Endodermal cell (in vitro differentiated cells): Measurements from ENCODE around the gene LMF1. TPM values are rescaled to one million over a fixed set of nuclear protein-coding genes. Genes with fewer than 3 reads are reported as not detected.

ENCODE experiments used
- DNase-seq: peaks from one replicate; pipeline ENCODE4 v3.0.0-alpha.2; 2017
- H3K27ac ChIP-seq: 2 replicates; pipeline ENCODE4 v1.5.1; 2013; ENCODE audit warnings: mild to moderate bottlenecking, low read depth, low read length, moderate library complexity
- H3K27me3 ChIP-seq: 2 replicates; pipeline ENCODE4 v1.6.1; 2013; ENCODE audit warnings: mild to moderate bottlenecking, low read length, moderate library complexity; ENCODE audit not compliant: insufficient read depth, control insufficient read depth, poor library complexity, severe bottlenecking
- H3K36me3 ChIP-seq: 2 replicates; pipeline ENCODE4 v1.7.0; 2013; ENCODE audit warnings: mild to moderate bottlenecking, low read length, moderate library complexity; ENCODE audit not compliant: control insufficient read depth, insufficient read depth
- H3K4me1 ChIP-seq: one replicate; pipeline ENCODE4 v1.7.0; 2013; ENCODE audit warnings: low read length; ENCODE audit not compliant: control insufficient read depth, insufficient read depth
- H3K4me3 ChIP-seq: 2 replicates; pipeline ENCODE4 v1.5.1; 2013; ENCODE audit warnings: mild to moderate bottlenecking, low read length, moderate library complexity
- H3K9ac ChIP-seq: 2 replicates; pipeline ENCODE4 v1.6.1; 2013; ENCODE audit warnings: mild to moderate bottlenecking, low read length, moderate library complexity; ENCODE audit not compliant: poor library complexity, severe bottlenecking; ENCODE audit errors: extremely low read depth
- H3K9me3 ChIP-seq: 2 replicates; pipeline ENCODE4 v1.6.1; 2013; ENCODE audit warnings: mild to moderate bottlenecking, low read length, moderate library complexity; ENCODE audit not compliant: control insufficient read depth
- H3K27ac Mint-ChIP-seq: 2 replicates; pipeline ENCODE4 v1.8.0; 2020; ENCODE audit warnings: mixed read lengths
- H3K27me3 Mint-ChIP-seq: 2 replicates; pipeline ENCODE4 v1.8.0; 2021; ENCODE audit warnings: mild to moderate bottlenecking, mixed read lengths; ENCODE audit not compliant: insufficient read depth
- H3K36me3 Mint-ChIP-seq: 2 replicates; pipeline ENCODE4 v1.8.0; 2020; ENCODE audit warnings: low read depth, mixed read lengths
- H3K4me1 Mint-ChIP-seq: 2 replicates; pipeline ENCODE4 v1.8.0; 2020; ENCODE audit warnings: mixed read lengths
- H3K4me3 Mint-ChIP-seq: 2 replicates; pipeline ENCODE4 v1.8.0; 2020; ENCODE audit warnings: mild to moderate bottlenecking, moderate library complexity, mixed read lengths
- H3K9me3 Mint-ChIP-seq: 2 replicates; pipeline ENCODE4 v1.8.0; 2020; ENCODE audit warnings: mild to moderate bottlenecking, mixed read lengths
- WGBS, 2 experiments: methylation state at CpG; one replicate each; pipeline versions ENCODE4 v1.1.5 to v1.1.7; 2013; ENCODE audit warnings: missing lambda C conversion rate in 2 of 2, mixed read lengths in 1 of 2; ENCODE audit not compliant: insufficient coverage in 1 of 2, insufficient read length in 1 of 2; 5-methylcytosine and 5-hydroxymethylcytosine counted together
- total RNA-seq, 2 donors: library from RNA; stranded (reverse); fragmentation: NEBNext Ultra II Directional in 1 of 2; extraction: Animal tissue kit (Norgen Biotek cat#: 25700) in 1 of 2; gene quantifications; 2 replicates in 1 of 2; 3 replicates in 1 of 2; pipeline ENCODE4 v1.2.1, GENCODE V29; 2021
- TF ChIP-seq, protein P1 (sequence below): fragments of 200-600 bp; sonication (generic); conservative IDR thresholded peaks from 2 replicates; pipeline ENCODE4 v1.5.0; 2021; ENCODE audit warnings: antibody characterized with exemption, mild to moderate bottlenecking

The LMF1 gene
- total RNA-seq, 2 donors from 2014 or later, result 13.7 to 15.1 TPM

DNA sequence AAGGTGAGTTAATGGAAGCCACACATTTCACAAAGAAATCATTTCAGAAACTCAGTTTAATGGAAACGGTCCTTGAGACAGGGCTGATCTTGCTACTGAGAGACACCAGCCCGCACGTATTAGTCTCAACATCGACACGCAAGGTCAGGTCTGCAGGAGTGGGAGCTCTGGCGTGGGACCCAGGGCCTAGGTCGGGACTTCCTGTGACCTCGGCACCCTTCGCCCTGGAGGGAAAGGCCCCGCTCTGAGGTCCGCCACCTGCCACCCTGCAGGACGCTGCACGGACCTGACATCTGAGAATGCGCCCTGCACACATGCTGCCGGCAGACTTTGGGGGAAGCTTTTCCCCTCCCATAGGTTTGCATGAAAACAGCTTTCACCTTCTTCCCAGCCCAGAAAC is 59.7 kb downstream of the LMF1 start:
- H3K4me3 Mint-ChIP-seq, result no peak overlapping the region
- DNase-seq, result no peak
- TF ChIP-seq, protein P1, sequence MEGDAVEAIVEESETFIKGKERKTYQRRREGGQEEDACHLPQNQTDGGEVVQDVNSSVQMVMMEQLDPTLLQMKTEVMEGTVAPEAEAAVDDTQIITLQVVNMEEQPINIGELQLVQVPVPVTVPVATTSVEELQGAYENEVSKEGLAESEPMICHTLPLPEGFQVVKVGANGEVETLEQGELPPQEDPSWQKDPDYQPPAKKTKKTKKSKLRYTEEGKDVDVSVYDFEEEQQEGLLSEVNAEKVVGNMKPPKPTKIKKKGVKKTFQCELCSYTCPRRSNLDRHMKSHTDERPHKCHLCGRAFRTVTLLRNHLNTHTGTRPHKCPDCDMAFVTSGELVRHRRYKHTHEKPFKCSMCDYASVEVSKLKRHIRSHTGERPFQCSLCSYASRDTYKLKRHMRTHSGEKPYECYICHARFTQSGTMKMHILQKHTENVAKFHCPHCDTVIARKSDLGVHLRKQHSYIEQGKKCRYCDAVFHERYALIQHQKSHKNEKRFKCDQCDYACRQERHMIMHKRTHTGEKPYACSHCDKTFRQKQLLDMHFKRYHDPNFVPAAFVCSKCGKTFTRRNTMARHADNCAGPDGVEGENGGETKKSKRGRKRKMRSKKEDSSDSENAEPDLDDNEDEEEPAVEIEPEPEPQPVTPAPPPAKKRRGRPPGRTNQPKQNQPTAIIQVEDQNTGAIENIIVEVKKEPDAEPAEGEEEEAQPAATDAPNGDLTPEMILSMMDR, result no peak
- H3K4me1 Mint-ChIP-seq, result no peaks in the 10 kb centered on the region
- 94 to 96% methylated on average over 15 of the region's 15 CpGs for WGBS, 2 experiments
- H3K27me3 Mint-ChIP-seq, result no peaks in the 10 kb centered on the region
- no peak overlapping the region for H3K4me3 ChIP-seq
- H3K9me3 ChIP-seq, result no peaks in the 10 kb centered on the region
- no peak overlapping the region for H3K27ac Mint-ChIP-seq
- H3K4me1 ChIP-seq, result no peaks in the 10 kb centered on the region
- peaks cover 23% of the 10 kb centered on the region for H3K36me3 Mint-ChIP-seq
- H3K36me3 ChIP-seq, result no peaks in the 10 kb centered on the region
- H3K27ac ChIP-seq, result no peak overlapping the region
- no peaks in the 10 kb centered on the region for H3K27me3 ChIP-seq
- H3K9ac ChIP-seq, result no peak overlapping the region
- H3K9me3 Mint-ChIP-seq, result peaks cover 7% of the 10 kb centered on the region

DNA sequence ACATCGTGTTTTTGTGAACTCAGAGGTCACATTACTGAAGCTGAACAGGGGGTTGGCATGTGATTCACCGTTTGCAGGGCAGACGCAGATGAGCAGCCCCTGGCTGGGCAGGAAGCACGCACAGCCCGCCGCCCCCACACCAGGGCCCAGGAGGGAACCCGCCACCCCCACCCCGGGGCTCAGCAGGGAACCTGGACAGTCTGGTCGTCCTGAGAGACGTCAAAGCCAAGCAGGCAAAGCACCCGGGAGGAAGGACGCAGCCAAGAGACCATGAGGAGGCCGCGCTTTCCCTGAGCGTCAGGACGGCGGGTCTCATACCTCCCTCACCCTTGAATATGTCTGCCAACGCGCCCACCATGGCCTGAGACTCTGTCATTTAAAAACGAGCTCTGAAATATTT is 60.6 kb downstream of the LMF1 start:
- Histone ChIP-seq H3K9me3 (no peaks in the 10 kb centered on the region), H3K36me3 (no peaks in the 10 kb centered on the region), H3K9ac (no peak overlapping the region), H3K4me1 (no peaks in the 10 kb centered on the region), H3K4me3 (no peak overlapping the region), H3K27me3 (no peaks in the 10 kb centered on the region), H3K27ac (no peak overlapping the region)
- Mint-ChIP-seq H3K9me3 (peaks cover 14% of the 10 kb centered on the region), H3K36me3 (peaks cover 32% of the 10 kb centered on the region), H3K4me3 (no peak overlapping the region), H3K4me1 (no peaks in the 10 kb centered on the region), H3K27me3 (no peaks in the 10 kb centered on the region), H3K27ac (no peak overlapping the region)
- TF ChIP-seq, protein P1, result no peak
- WGBS, 2 experiments, result 89 to 91% methylated on average over 18 to 20 of the region's 20 CpGs
- DNase-seq, result no peak

DNA sequence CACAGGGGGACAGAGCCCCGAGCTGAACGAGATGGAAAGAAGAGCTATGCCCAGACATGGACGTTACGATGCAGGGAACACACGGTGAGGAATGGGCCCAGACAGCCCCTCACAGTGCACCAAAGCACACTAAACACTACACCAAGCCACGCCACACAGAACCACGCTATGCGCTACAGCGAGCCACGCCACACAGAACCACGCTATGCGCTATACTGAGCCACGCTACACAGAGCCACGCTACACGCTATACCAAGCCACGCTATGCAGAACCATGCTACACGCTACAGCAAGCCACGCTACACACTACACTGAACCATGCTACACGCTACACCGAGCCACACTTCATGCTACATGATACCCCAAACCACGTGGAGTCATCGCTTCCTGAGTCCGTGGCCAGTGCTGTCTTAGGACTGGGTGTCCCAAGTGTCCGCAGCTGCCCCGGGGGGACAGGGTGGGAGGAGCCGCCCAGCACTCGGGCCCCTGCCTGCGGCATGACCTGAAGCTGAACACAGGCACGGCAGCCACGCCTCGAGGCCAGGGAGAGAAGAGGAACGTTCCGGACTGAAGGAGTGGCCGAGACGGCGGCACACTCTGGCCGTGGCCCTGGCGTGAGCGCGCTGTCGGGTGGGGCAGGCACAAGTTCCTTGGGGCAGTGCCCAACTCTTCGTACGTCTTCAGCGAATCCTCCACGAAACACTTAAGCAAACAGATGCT is 61.3 kb downstream of the LMF1 start:
- Histone ChIP-seq H3K4me1 (no peaks in the 10 kb centered on the region), H3K27me3 (no peaks in the 10 kb centered on the region), H3K9ac (no peak overlapping the region), H3K9me3 (no peaks in the 10 kb centered on the region), H3K27ac (no peak overlapping the region), H3K36me3 (no peaks in the 10 kb centered on the region), H3K4me3 (no peak overlapping the region)
- H3K36me3 Mint-ChIP-seq, result peaks cover 35% of the 10 kb centered on the region
- DNase-seq, result no peak
- 96 to 99% methylated on average over 39 to 45 of the region's 45 CpGs for WGBS, 2 experiments
- no peak overlapping the region for H3K27ac Mint-ChIP-seq
- H3K4me3 Mint-ChIP-seq, result no peak overlapping the region
- TF ChIP-seq, protein P1, result no peak
- peaks cover 17% of the 10 kb centered on the region for H3K9me3 Mint-ChIP-seq
- no peaks in the 10 kb centered on the region for H3K4me1 Mint-ChIP-seq
- no peaks in the 10 kb centered on the region for H3K27me3 Mint-ChIP-seq
